Adrenal gland (tissue), 5 donors: Measurements from ENCODE around the gene OPCML.

Source experiments
- POLR2A ChIP-seq, 2 donors: fragments of 450-650 bp; IDR thresholded peaks; one replicate each; pipeline ENCODE4 v1.6.1; 2017; ENCODE audit warnings: antibody characterized with exemption in 2 of 2, mild to moderate bottlenecking in 2 of 2, moderate library complexity in 1 of 2
- TF ChIP-seq, protein P1 (sequence below), 6 experiments: fragments of 450-650 bp in 4 of 6; fragments of 200-600 bp in 2 of 6; sonication (generic) in 1 of 6; IDR thresholded peaks; 1 replicate in 5 of 6; 2 replicates in 1 of 6; pipeline versions ENCODE4 v1.5.1 to v1.8.0; 2016 to 2021; ENCODE audit warnings: antibody characterized with exemption in 6 of 6, mild to moderate bottlenecking in 2 of 6, moderate library complexity in 1 of 6
- donor health status: DM: no; HTN: no; CAD: no.

- TF ChIP-seq, protein P1, sequence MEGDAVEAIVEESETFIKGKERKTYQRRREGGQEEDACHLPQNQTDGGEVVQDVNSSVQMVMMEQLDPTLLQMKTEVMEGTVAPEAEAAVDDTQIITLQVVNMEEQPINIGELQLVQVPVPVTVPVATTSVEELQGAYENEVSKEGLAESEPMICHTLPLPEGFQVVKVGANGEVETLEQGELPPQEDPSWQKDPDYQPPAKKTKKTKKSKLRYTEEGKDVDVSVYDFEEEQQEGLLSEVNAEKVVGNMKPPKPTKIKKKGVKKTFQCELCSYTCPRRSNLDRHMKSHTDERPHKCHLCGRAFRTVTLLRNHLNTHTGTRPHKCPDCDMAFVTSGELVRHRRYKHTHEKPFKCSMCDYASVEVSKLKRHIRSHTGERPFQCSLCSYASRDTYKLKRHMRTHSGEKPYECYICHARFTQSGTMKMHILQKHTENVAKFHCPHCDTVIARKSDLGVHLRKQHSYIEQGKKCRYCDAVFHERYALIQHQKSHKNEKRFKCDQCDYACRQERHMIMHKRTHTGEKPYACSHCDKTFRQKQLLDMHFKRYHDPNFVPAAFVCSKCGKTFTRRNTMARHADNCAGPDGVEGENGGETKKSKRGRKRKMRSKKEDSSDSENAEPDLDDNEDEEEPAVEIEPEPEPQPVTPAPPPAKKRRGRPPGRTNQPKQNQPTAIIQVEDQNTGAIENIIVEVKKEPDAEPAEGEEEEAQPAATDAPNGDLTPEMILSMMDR (IDR thresholded peaks at IDR 0.05) = no peak
- TF ChIP-seq POLR2A (IDR thresholded peaks at IDR 0.05) = no peak
Observed at GRCh38 chr11:132576706-132577105, 955.6 kb downstream of the OPCML start.
